ENCODE measurements around the gene FGGY.
"Not testable (repeated sequence)": the region's sequence is repeated elsewhere in the genome, so short reads cannot be mapped to it uniquely, and the experiment has no call there.

The FGGY gene

GRCh38 chr1:59604191-59604590, 307.3 kb downstream of the FGGY start:
- no peak for DNase-seq

- no peak for DNase-seq
These were observed 308.3 kb downstream of the FGGY start for GRCh38 chr1:59605184-59605583.

DNA sequence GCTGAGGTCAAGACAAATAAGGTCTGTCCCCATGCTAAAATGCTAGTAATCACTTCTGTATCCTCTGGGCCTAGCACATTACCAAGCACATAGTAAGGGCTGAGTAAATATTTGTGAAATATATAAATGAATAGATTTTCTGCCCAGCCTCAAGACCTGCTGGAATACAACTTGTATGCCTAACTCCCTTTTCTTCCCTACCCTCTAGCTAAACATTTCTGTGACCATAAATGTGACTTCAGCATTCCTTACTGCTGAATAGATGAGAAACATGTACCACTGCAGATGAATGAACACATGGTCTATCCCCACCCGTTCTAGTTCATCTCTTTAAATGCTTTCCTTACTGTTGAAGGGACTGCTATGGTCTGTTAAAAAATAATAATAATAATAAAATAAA, 308.9 kb downstream of the FGGY start:
- DNase-seq: no peak

DNA sequence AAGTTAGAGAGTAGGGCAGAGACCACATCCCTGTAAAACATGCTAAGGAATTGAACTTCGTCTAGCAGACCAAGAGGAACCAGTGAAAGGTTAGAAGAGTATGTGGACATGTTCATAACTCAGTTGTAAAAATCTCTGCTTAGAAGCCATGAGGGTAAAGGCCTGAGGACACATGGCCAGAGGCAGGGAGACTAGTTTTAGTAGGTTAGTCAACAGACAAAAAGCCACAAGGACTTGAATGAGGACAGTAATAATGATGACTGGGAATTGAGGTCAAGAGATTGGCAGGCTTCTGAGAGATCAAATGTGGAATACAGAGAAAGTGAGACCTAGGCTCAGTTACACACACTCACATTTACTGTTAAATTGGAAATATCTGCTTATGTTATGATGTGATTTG, 312.4 kb downstream of the FGGY start:
- no peak for DNase-seq

DNA sequence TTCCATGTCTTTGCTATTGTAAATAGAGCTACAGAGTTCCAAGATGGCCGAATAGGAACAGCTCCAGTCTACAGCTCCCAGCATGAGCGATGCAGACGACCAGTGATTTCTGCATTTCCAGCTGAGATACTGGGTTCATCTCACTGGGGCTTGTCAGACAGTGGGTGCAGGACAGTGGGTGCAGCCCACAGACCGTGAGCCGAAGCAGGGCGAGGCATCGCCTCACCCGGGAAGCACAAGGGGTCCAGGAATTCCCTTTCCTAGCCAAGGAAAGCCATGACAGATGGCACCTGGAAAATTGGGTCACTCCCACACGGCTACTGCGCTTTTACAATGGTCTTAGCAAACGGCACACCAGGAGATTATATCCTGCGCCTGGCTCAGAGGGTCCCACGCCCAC, 313.6 kb downstream of the FGGY start:
- DNase-seq: not testable (repeated sequence)

DNA sequence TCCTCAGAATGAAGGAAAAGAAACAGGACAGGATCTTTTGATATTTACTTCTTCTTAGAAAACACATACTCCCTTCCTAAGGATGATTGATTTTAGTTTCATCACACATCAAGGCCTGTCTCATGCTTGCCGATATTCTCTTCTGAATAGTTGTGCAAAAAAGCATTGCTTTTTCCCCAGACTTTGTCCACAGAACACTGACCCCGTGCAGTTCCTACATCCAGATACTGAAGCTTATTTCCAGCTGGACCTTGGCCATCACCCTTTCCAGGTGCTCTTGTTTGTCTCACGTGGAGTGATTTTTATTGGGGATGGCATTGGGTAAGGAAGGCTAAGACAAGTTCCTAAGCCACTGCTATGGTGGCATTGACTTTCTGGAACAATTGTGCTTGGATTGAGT, 320.5 kb downstream of the FGGY start:
- DNase-seq: no peak

DNA sequence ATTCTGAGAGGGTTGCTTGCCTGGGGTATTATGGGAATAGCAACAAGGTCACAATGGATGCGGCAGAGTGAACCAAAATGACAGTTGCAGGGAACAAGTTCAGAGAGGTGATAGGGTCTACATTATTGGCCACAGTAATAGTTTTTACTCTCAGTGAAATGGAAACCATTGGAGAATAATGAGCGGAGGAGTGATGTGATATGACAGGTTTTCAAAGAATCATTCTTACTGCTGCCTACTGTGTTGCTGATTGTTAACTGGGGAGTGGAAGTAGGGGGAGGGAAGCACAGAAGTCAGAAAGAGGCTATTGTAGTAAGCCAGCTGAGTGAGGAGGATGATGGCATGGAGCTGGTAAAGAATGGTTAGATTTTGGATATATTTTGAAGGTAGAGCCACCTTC, 322.7 kb downstream of the FGGY start:
- DNase-seq: no peak

- DNase-seq: no peak
These were observed 328.5 kb downstream of the FGGY start for GRCh38 chr1:59625384-59625783.

- no peak for DNase-seq
These were observed 334.8 kb downstream of the FGGY start for GRCh38 chr1:59631561-59632255.

DNA sequence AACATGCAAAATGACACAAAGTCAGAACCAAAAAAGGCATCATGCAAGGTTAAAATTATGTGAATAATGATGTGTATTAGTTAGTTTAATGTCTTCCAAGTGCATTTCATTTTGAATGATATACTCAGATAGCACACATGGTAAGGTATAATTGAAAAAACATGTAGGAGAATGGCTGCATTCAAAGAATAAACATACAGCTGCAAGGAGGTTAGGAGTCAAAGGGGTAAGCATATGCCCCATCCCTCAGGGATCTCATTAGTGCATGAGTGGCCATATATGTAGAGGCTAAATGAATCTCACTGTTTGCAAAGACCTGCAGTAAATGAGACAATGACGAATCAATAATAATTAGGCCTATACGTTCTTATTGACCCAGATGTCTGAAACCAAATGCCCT, 338.2 kb downstream of the FGGY start:
- DNase-seq: no peak

- no peak for DNase-seq
These were observed 341.4 kb downstream of the FGGY start for GRCh38 chr1:59638231-59638711.

- DNase-seq: no peak
These were observed 342.4 kb downstream of the FGGY start for GRCh38 chr1:59639266-59639665.

- no peak for DNase-seq
These were observed 344.0 kb downstream of the FGGY start for GRCh38 chr1:59640851-59641250.

- DNase-seq: no peak
These were observed 344.9 kb downstream of the FGGY start for GRCh38 chr1:59641836-59642235.

DNA sequence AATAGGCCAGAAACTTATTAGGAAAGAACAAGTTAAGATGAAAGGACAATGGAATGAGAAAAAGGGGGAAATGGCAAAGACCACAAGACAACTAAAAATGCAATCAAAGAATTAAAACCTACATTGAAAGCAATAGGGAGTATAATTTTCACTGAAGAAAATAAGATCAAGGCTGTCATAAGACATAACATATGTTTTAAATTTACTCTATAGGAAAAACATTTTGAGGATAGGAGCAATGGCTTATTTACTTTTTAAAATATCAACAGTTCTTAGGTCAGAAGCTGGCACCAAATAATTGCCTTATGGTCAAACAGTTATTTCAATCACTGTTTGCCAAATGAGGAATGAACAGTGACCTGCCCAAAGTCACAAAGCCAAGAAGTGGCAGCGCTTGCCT, 346.6 kb downstream of the FGGY start:
- DNase-seq: no peak

DNA sequence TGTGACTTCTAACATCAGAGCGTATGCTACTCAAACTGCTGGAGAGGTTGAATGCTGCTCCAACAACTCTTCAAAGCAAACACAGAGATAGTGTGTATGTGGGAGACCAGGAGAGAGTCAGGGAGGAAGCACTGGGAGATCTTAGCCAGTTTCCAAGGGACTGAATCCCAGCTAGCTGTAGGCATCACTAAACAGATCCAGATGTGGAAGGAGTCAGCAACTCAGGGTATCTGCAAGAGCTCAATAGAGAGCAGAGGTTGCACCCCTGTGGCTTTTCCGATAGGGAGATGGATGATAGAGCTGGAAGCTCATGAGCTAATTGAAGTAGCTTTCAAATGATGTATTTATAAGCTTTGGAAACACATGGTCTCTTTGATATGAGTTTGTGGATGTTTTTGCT, 349.0 kb downstream of the FGGY start:
- DNase-seq: no peak

DNA sequence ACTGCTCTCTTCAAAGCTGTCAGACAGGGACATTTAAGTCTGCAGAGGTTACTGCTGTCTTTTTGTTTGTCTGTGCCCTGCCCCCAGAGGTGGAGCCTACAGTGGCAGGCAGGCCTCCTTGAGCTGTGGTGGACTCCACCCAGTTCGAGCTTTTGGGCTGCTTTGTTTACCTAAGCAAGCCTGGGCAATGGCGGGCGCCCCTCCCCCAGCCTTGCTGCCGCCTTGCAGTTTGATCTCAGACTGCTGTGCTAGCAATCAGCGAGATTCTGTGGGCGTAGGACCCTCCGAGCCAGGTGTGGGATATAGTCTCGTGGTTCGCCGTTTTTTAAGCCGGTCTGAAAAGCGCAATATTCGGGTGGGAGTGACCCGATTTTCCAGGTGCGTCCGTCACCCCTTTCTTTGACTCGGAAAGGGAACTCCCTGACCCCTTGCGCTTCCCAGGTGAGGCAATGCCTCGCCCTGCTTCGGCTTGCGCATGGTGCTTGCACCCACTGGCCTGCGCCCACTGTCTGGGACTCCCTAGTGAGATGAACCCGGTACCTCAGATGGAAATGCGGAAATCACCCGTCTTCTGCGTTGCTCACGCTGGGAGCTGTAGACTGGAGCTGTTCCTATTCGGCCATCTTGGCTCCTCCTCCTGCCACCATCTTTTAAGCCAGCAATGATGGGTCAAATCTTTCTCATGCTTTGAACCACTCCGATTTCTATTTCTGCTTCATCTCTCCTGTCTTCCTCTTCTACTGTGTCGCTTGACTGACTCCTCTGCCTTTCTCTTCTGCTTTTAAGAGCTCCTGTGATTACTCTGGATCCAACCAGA, 356.5 kb downstream of the FGGY start:
- not testable (repeated sequence) for DNase-seq

DNA sequence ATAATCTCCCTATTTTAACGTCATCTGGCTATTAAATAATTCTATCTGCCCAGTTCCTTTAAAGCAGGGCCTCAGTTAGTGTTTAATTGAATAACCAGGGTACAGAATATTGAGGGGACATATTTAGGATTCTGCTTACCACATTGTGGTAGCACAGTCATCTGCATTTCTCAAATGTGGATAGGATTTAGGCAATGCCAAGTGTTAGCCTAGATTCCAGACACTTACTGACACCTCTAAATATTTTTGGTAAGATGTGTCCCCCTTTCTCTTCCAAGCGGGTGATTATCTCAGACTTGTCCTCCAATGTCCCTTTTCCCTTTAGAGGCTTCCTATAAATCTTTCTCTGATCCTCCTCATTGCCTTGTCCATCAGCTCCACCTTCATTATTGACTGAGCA, 357.1 kb downstream of the FGGY start:
- no peak for DNase-seq

- no peak for DNase-seq
These were observed 361.1 kb downstream of the FGGY start for GRCh38 chr1:59657873-59658465.

DNA sequence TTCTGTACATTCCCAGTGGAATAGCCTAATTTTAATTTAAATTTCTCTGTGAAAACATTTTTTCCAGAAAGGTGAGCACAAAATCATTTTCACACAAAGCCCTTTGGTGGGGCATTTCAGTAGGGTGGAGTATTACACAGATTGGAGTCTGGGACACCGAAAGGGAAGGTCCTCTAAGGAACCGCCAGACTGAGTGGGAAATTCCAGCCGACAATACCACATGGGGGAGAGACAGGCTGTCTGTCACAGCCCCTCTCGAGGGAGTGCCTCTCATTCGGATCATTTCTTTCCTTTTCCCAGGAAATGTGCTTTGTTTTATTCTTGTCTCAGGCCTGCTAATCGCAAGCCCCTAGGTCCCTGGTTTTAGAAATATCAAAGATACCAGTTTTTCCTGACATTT, 367.3 kb downstream of the FGGY start:
- no peak for DNase-seq

DNA sequence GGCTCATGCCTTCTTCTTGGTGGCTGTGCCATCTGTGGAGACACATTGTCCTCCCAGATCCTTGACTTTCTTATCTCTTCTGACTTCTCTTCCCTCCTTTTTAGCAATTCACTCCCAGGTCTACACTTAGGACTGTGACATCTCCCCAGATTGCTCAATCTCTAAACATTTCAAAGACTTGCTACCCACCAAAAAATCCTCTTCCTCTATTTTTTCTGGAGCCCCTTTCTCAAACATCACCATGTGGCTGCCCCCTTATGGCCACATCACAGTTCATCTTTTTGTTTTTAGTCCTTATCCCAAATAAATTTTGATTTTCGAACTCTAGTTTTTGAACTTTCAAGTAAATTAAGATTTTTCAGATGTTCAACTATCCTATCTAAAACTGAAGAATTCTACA, 369.2 kb downstream of the FGGY start:
- no peak for DNase-seq

DNA sequence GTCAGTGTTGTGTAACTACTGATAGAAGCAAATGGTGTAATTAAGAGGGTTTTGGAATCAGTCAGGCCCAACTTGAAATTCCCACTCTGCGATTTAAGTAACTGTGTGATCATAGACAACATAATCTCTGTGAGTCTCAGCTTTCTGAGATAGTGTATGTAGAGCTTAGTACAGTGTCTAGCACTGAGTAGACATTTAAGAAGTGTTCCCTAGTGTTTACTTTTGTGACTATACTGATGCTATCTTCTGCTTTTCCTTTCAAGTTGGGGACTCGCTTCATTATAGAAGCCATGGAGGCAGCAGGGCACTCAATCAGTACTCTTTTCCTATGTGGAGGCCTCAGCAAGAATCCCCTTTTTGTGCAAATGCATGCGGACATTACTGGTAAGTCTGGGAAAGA, 370.1 kb downstream of the FGGY start:
- no peak for DNase-seq

- no peak for DNase-seq
These were observed 372.9 kb downstream of the FGGY start for GRCh38 chr1:59669752-59670312.

GRCh38 chr1:59670662-59671061, 373.8 kb downstream of the FGGY start:
- DNase-seq: no peak
